ENCODE results near the gene SGK1. TPM values are rescaled to one million over a fixed set of nuclear protein-coding genes. Genes with fewer than 3 reads are reported as not detected.
"Not testable (repeated sequence)": the region's sequence is repeated elsewhere in the genome, so short reads cannot be mapped to it uniquely, and the experiment has no call there.

The SGK1 gene
- polyA plus RNA-seq, 1 donor from 2014 or later, result 10.3 TPM

DNA sequence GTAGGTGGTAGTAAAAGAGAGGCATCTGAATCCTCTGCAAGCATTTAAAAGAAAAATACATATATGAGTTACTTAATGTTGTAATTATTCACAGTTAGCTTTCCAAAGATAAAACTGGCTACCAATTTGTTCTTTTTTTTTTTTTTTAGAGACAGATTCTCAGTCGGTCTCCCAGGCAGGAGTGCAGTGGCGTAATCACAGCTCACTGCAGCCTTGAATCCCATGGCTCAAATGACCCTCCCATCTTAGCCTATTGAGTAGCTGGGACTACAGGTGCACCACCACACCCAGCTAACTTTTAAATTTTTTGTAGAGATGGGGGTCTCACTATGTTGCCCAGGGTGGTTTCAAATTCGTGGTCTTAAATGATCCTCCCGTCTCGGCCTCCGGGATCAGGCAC is 36.5 kb downstream of the SGK1 start:
- H3K27ac ChIP-seq (ENCODE audit: low read length), result no peak overlapping the region
- no peak overlapping the region for H3K4me2 ChIP-seq (ENCODE audit: low read length)
- no peaks in the 10 kb centered on the region for H3K79me2 ChIP-seq (replicated peaks; ENCODE audit: insufficient read depth, low read length)
- no peak overlapping the region for H3K9ac ChIP-seq (ENCODE audit: low read length)
- no peak overlapping the region for H3K4me3 ChIP-seq (ENCODE audit: low read length)
- H2AFZ ChIP-seq (ENCODE audit: low read depth, low read length), result no peak overlapping the region
- no peaks in the 10 kb centered on the region for H3K36me3 ChIP-seq (ENCODE audit: insufficient read depth, low read length)
- H3K27me3 ChIP-seq (ENCODE audit: insufficient read depth, low read depth, low read length), result no peaks in the 10 kb centered on the region
- TF ChIP-seq TAF1 (IDR thresholded peaks at IDR 0.05; ENCODE audit: low read depth), result no peak
- no peak for TF ChIP-seq EZH2 (IDR thresholded peaks at IDR 0.05; ENCODE audit: borderline replicate concordance, insufficient read depth, low read length, poor library complexity, severe bottlenecking)
- no peak for TF ChIP-seq EP300 (conservative IDR thresholded peaks at IDR 0.05; ENCODE audit: poor library complexity, severe bottlenecking)
- H3K9me2 ChIP-seq (ENCODE audit: insufficient read depth, low read length), result no peaks in the 10 kb centered on the region
- no peaks in the 10 kb centered on the region for H3F3A ChIP-seq (ENCODE audit: insufficient read depth, low read length, poor library complexity, severe bottlenecking)
- no peaks in the 10 kb centered on the region for H3K9me3 ChIP-seq (ENCODE audit: low read length)
- no peaks in the 10 kb centered on the region for H4K20me1 ChIP-seq (ENCODE audit: insufficient read depth)

GRCh38 chr6:134278000-134278399 is 39.9 kb downstream of the SGK1 start:
- H3K4me2 ChIP-seq (ENCODE audit: low read length), result no peak overlapping the region
- no peak overlapping the region for H3K4me3 ChIP-seq (ENCODE audit: low read length)
- no peak overlapping the region for H2AFZ ChIP-seq (ENCODE audit: low read depth, low read length)
- no peaks in the 10 kb centered on the region for H4K20me1 ChIP-seq (ENCODE audit: insufficient read depth)
- H3K79me2 ChIP-seq (replicated peaks; ENCODE audit: insufficient read depth, low read length), result no peaks in the 10 kb centered on the region
- no peaks in the 10 kb centered on the region for H3K9me2 ChIP-seq (ENCODE audit: insufficient read depth, low read length)
- no peaks in the 10 kb centered on the region for H3K27me3 ChIP-seq (ENCODE audit: insufficient read depth, low read depth, low read length)
- no peak overlapping the region for H3K9ac ChIP-seq (ENCODE audit: low read length)
- TF ChIP-seq EZH2 (IDR thresholded peaks at IDR 0.05; ENCODE audit: borderline replicate concordance, insufficient read depth, low read length, poor library complexity, severe bottlenecking) (no peak), SMC3 (conservative IDR thresholded peaks at IDR 0.05; ENCODE audit: poor library complexity) (no peak), RAD21 (conservative IDR thresholded peaks at IDR 0.05) (no peak), POLR2AphosphoS5 (IDR thresholded peaks at IDR 0.05) (no peak), MXI1 (conservative IDR thresholded peaks at IDR 0.05; ENCODE audit: poor library complexity, severe bottlenecking) (no peak), CTCF (IDR thresholded peaks at IDR 0.05; ENCODE audit: poor library complexity, severe bottlenecking) (no peak), TAF1 (IDR thresholded peaks at IDR 0.05; ENCODE audit: low read depth) (no peak), EP300 (conservative IDR thresholded peaks at IDR 0.05; ENCODE audit: poor library complexity, severe bottlenecking) (no peak)
- TF ChIP-seq, protein P1, sequence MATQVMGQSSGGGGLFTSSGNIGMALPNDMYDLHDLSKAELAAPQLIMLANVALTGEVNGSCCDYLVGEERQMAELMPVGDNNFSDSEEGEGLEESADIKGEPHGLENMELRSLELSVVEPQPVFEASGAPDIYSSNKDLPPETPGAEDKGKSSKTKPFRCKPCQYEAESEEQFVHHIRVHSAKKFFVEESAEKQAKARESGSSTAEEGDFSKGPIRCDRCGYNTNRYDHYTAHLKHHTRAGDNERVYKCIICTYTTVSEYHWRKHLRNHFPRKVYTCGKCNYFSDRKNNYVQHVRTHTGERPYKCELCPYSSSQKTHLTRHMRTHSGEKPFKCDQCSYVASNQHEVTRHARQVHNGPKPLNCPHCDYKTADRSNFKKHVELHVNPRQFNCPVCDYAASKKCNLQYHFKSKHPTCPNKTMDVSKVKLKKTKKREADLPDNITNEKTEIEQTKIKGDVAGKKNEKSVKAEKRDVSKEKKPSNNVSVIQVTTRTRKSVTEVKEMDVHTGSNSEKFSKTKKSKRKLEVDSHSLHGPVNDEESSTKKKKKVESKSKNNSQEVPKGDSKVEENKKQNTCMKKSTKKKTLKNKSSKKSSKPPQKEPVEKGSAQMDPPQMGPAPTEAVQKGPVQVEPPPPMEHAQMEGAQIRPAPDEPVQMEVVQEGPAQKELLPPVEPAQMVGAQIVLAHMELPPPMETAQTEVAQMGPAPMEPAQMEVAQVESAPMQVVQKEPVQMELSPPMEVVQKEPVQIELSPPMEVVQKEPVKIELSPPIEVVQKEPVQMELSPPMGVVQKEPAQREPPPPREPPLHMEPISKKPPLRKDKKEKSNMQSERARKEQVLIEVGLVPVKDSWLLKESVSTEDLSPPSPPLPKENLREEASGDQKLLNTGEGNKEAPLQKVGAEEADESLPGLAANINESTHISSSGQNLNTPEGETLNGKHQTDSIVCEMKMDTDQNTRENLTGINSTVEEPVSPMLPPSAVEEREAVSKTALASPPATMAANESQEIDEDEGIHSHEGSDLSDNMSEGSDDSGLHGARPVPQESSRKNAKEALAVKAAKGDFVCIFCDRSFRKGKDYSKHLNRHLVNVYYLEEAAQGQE (IDR thresholded peaks at IDR 0.05; ENCODE audit: borderline replicate concordance), result no peak
- H3K9me3 ChIP-seq (ENCODE audit: low read length), result no peaks in the 10 kb centered on the region
- no peaks in the 10 kb centered on the region for H3K36me3 ChIP-seq (ENCODE audit: insufficient read depth, low read length)
- no peaks in the 10 kb centered on the region for H3F3A ChIP-seq (ENCODE audit: insufficient read depth, low read length, poor library complexity, severe bottlenecking)
- H3K27ac ChIP-seq (ENCODE audit: low read length), result no peak overlapping the region

GRCh38 chr6:134276891-134277377 is 41.0 kb downstream of the SGK1 start:
- H3K9me3 ChIP-seq (ENCODE audit: low read length); H3K4me3 ChIP-seq (ENCODE audit: low read length); H4K20me1 ChIP-seq (ENCODE audit: insufficient read depth); H3K27me3 ChIP-seq (ENCODE audit: insufficient read depth, low read depth, low read length); H3K4me2 ChIP-seq (ENCODE audit: low read length); H3F3A ChIP-seq (ENCODE audit: insufficient read depth, low read length, poor library complexity, severe bottlenecking); H2AFZ ChIP-seq (ENCODE audit: low read depth, low read length); H3K9ac ChIP-seq (ENCODE audit: low read length); H3K9me2 ChIP-seq (ENCODE audit: insufficient read depth, low read length); H3K79me2 ChIP-seq (replicated peaks; ENCODE audit: insufficient read depth, low read length); H3K36me3 ChIP-seq (ENCODE audit: insufficient read depth, low read length); H3K27ac ChIP-seq (ENCODE audit: low read length): not testable (repeated sequence)
